DND-41 (cell line): ENCODE data around the gene ERC2.

Experiments
- ATAC-seq: fragments of 200-7000 bp; cut with Tn5 transposase; 3 replicates; pipeline ENCODE4 v1.9.1; 2021; ENCODE audit warnings: low read depth; ENCODE audit not compliant: insufficient read depth
- DNase-seq: peaks from one replicate; pipeline ENCODE4 v3.0.0-alpha.2; 2020
- H2AFZ ChIP-seq: 2 replicates; pipeline ENCODE4 v1.6.0; 2012; ENCODE audit warnings: low read depth, low read length
- H3K27ac ChIP-seq: 2 replicates; pipeline ENCODE4 v1.5.1; 2012; ENCODE audit warnings: low read length, inconsistent platforms
- H3K27me3 ChIP-seq: fragments of 200-600 bp; sonication (generic); 2 replicates; pipeline ENCODE4 v1.6.0; 2012; ENCODE audit warnings: low read length, mild to moderate bottlenecking, inconsistent platforms; ENCODE audit not compliant: insufficient read depth, poor library complexity
- H3K36me3 ChIP-seq: 2 replicates; pipeline ENCODE4 v1.5.1; 2012; ENCODE audit warnings: low read length, inconsistent platforms; ENCODE audit not compliant: insufficient read depth
- H3K4me1 ChIP-seq: 2 replicates; pipeline ENCODE4 v1.5.1; 2012; ENCODE audit warnings: mild to moderate bottlenecking, low read length; ENCODE audit not compliant: insufficient read depth
- H3K4me2 ChIP-seq: 2 replicates; pipeline ENCODE4 v1.6.0; 2012; ENCODE audit warnings: mild to moderate bottlenecking, moderate library complexity, low read length, inconsistent platforms; ENCODE audit not compliant: insufficient read depth
- H3K4me3 ChIP-seq, 2 experiments: fragments of 200-600 bp in 1 of 2; shearing (Covaris generic) in 1 of 2; 2 replicates each; pipeline ENCODE4 v1.5.1; 2012 to 2016; ENCODE audit warnings: inconsistent platforms in 2 of 2, low read length in 2 of 2, mild to moderate bottlenecking in 2 of 2, low read depth in 1 of 2, moderate library complexity in 1 of 2
- H3K79me2 ChIP-seq: 2 replicates; pipeline ENCODE4 v1.6.0; 2012; ENCODE audit warnings: low read length, inconsistent platforms; ENCODE audit not compliant: insufficient read depth
- H3K9ac ChIP-seq: 2 replicates; pipeline ENCODE4 v1.6.0; 2012; ENCODE audit warnings: low read depth, mild to moderate bottlenecking, inconsistent platforms, low read length, moderate library complexity
- H3K9me3 ChIP-seq: 2 replicates; pipeline ENCODE4 v1.5.1; 2012; ENCODE audit warnings: low read length, moderate library complexity, mild to moderate bottlenecking, inconsistent platforms; ENCODE audit not compliant: insufficient read depth, severe bottlenecking
- H4K20me1 ChIP-seq: 2 replicates; pipeline ENCODE4 v1.6.0; 2012; ENCODE audit warnings: low read length; ENCODE audit not compliant: insufficient read depth
- CTCF ChIP-seq: IDR thresholded peaks from 2 replicates; pipeline ENCODE4 v1.5.1; 2012; ENCODE audit warnings: borderline replicate concordance, low read length, moderate library complexity, mild to moderate bottlenecking; ENCODE audit not compliant: poor library complexity, severe bottlenecking; ENCODE audit errors: extremely low read depth
- EZH2 ChIP-seq: IDR thresholded peaks from 3 replicates; pipeline ENCODE4 v1.6.1; 2012; ENCODE audit warnings: borderline replicate concordance, low read depth, mild to moderate bottlenecking, moderate library complexity, low read length, inconsistent platforms; ENCODE audit not compliant: severe bottlenecking

ERC2 gene

GRCh38 chr3:56491566-56491965 lies 23.3 kb upstream of the ERC2 start:
- H3K4me3 ChIP-seq = no peak overlapping the region
- no peak for TF ChIP-seq CTCF
- no peak overlapping the region for H3K9ac ChIP-seq
- H3K4me2 ChIP-seq = no peak overlapping the region
- H4K20me1 ChIP-seq = no peaks in the 10 kb centered on the region
- no peaks in the 10 kb centered on the region for H3K36me3 ChIP-seq
- H3K79me2 ChIP-seq = no peaks in the 10 kb centered on the region
- DNase-seq (no peak), ATAC-seq (no peak)
- no peak overlapping the region for H3K27ac ChIP-seq
- H3K27me3 ChIP-seq = no peaks in the 10 kb centered on the region
- no peak overlapping the region for H2AFZ ChIP-seq
- H3K4me1 ChIP-seq = no peaks in the 10 kb centered on the region
- H3K9me3 ChIP-seq = no peaks in the 10 kb centered on the region

- Histone ChIP-seq H2AFZ (no peak overlapping the region), H3K36me3 (no peaks in the 10 kb centered on the region), H4K20me1 (no peaks in the 10 kb centered on the region), H3K9me3 (no peaks in the 10 kb centered on the region), H3K9ac (no peak overlapping the region), H3K27me3 (no peaks in the 10 kb centered on the region), H3K27ac (no peak overlapping the region), H3K79me2 (no peaks in the 10 kb centered on the region), H3K4me3 (no peak overlapping the region), H3K4me2 (no peak overlapping the region), H3K4me1 (no peaks in the 10 kb centered on the region)
- ATAC-seq (no peak), DNase-seq (no peak)
- TF ChIP-seq EZH2 = no peak
- TF ChIP-seq CTCF = no peak
These were observed 20.7 kb upstream of the ERC2 start for GRCh38 chr3:56488812-56489600.

DNA sequence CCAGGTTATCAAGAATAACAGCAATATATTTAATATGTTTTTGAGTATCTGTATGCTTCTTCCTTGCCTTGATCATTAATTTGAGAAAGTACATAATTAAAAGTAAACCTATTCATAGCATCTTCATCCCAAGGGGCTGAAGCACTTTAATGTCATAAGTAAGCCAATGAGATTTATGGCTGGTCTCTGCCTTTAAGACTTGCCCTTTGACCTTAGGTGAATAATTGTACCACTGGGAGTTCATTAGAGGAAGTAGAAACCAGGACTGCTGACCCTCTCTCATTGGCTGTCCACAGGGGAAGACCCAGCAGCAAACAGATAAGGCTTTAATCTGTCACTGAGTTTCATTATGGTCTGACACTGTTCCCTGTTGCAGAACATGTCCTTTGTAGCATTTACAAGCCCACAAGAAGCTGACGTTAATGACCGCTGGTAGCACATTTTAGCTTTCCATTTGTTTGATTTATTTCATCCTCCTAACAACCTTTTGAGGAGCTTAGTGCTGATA lies 16.3 kb upstream of the ERC2 start:
- DNase-seq = no peak
- Histone ChIP-seq H4K20me1 (no peaks in the 10 kb centered on the region), H3K4me2 (no peak overlapping the region), H3K27me3 (no peaks in the 10 kb centered on the region), H3K9me3 (no peaks in the 10 kb centered on the region), H3K4me3 (no peak overlapping the region), H2AFZ (no peak overlapping the region), H3K9ac (no peak overlapping the region), H3K4me1 (no peaks in the 10 kb centered on the region), H3K27ac (no peak overlapping the region), H3K36me3 (no peaks in the 10 kb centered on the region), H3K79me2 (no peaks in the 10 kb centered on the region)
- no peak for ATAC-seq
- TF ChIP-seq CTCF (no peak), EZH2 (no peak)
